HG02623 (cell line): Measurements from ENCODE around the gene PTP4A2.
"Not testable (repeated sequence)": the region's sequence is repeated elsewhere in the genome, so short reads cannot be mapped to it uniquely, and the experiment has no call there.

Source experiments
- ATAC-seq: cut with Tn5 transposase; IDR thresholded peaks from one replicate; pipeline ENCODE4 v1.9.1; 2021; ENCODE audit warnings: moderate library complexity; ENCODE audit not compliant: unreplicated experiment

Gene PTP4A2

DNA sequence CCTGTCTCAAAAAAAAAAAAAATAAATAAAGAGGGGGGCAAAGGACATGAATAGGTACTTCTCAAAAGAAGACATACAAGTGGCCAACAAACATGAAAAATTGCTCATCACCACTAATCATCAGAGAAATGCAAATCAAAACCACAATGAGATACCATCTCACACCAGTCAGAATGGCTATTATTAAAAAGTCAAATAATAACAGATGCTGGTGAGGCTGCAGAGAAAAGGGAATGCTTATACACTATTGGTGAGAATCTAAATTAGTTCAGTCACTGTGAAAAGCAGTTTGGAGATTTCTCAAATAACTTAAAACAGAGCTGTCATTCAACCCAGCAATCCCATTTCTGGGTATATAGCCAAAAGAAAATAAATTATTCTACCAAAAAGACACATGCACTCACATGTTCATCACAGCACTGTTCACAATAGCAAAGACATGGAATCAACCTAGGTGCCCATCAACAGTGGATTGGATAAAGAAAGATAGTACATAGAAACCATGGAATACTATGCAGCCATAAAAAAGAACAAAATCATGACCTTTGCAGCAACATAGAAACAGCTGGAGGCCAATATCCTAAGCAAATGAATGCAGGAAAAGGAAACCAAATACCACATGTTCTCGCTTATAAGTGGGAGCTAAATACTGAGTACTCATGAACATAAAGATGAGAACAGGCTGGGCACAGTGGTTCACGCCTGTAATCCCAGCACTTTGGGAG is 42.5 kb downstream of the PTP4A2 start:
- ATAC-seq, result not testable (repeated sequence)

- ATAC-seq, result no peak
Measured at GRCh38 chr1:31891280-31891679, 46.9 kb downstream of the PTP4A2 start.

DNA sequence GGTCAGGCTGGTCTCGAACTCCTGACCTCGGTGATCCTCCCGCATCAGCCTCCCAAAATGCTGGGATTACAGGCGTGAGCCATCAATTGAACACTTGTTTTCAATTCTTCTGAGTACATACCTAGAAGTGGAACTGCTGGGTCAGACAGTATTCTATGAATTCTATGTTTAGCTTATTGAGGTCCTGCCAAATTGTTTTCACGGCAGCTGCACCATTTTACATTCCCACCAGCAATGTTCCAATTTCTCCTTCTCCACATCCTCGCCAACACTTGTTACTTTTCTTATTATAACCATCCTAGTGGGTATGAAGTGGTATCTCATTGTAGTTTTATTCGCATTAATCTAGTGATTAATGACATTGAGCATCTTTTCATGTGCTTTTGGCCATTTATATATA is 49.9 kb downstream of the PTP4A2 start:
- no peak for ATAC-seq

DNA sequence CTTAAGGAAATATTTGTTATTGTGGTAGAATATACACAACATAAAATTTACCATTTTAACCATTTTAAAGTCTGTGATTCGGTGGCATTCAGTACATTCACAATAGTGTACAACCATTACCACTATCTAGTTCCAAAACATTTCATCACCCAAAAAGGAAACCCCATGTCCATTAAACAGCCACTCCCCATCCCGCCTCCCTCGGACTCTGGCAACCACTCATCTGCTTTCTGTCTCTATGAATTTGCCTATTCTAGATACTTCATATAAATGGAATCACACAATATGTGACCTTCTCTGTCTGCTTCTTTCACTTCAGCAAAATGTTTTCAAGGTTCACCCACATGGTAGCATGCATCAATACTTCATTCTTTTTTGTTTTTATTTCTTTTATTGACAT is 51.3 kb downstream of the PTP4A2 start:
- ATAC-seq, result no peak

- ATAC-seq, result no peak
Measured at GRCh38 chr1:31885851-31886250, 52.3 kb downstream of the PTP4A2 start.

GRCh38 chr1:31883357-31883942 is 54.7 kb downstream of the PTP4A2 start:
- no peak for ATAC-seq

DNA sequence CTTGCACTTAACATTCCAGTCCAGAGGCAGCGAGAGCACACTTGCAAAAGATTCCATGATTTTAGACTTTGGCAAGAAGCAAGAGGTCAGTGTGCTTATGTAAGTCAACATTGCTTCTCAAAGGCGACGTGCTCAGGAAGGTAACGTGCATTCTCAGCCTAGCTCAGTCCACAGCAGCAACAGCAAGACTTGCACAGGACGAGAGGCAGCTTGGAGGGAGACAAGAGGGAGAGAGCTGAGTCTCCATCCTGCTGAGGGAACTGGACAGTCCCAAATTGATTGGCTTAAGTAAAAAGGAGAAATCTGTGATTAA is 56.5 kb downstream of the PTP4A2 start:
- ATAC-seq, result no peak

GRCh38 chr1:31880957-31881687 is 57.0 kb downstream of the PTP4A2 start:
- ATAC-seq, result no peak

- no peak for ATAC-seq
Measured at GRCh38 chr1:31879981-31880608, 58.1 kb downstream of the PTP4A2 start.

- no peak for ATAC-seq
Measured at GRCh38 chr1:31878058-31878457, 60.1 kb downstream of the PTP4A2 start.

DNA sequence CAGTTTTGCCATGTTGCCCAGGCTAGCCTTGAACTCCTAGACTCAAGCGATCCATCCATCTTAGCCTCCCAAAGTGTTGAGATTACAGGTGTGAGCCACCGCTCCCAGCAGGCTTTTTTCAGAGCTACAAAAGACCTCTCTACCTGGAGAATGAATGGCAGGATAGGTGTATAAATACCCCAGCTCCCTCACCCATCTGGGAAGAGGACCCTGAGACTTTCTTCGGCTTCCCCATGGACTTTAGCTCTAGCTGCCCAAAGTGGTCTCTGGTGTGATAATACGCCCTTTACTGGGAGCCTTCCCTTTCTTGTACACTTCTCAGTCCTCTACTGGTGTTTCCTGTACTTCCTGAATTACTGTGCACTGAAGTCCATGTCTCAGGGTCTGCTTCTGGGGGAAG is 60.6 kb downstream of the PTP4A2 start:
- ATAC-seq, result no peak

GRCh38 chr1:31875636-31876236 is 62.4 kb downstream of the PTP4A2 start:
- no peak for ATAC-seq

DNA sequence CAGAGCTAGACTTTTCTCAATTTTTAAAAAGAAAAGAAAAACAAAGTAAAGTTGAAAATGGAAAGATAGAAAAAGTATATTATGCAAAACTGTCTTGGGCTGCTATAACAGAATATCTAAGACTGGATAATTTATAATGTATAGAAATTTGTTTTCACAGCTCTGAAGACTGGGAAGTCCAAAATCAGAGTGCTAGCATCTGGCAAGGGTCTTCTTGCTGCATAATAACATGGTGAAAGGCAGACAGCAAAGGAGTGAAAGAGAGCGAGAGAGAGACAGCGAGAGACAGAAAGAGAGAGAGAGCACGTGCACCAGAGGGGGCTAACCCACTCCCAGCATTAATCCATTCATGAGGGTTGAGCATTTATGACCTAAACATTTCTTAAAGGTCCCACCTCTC is 63.2 kb downstream of the PTP4A2 start:
- no peak for ATAC-seq

DNA sequence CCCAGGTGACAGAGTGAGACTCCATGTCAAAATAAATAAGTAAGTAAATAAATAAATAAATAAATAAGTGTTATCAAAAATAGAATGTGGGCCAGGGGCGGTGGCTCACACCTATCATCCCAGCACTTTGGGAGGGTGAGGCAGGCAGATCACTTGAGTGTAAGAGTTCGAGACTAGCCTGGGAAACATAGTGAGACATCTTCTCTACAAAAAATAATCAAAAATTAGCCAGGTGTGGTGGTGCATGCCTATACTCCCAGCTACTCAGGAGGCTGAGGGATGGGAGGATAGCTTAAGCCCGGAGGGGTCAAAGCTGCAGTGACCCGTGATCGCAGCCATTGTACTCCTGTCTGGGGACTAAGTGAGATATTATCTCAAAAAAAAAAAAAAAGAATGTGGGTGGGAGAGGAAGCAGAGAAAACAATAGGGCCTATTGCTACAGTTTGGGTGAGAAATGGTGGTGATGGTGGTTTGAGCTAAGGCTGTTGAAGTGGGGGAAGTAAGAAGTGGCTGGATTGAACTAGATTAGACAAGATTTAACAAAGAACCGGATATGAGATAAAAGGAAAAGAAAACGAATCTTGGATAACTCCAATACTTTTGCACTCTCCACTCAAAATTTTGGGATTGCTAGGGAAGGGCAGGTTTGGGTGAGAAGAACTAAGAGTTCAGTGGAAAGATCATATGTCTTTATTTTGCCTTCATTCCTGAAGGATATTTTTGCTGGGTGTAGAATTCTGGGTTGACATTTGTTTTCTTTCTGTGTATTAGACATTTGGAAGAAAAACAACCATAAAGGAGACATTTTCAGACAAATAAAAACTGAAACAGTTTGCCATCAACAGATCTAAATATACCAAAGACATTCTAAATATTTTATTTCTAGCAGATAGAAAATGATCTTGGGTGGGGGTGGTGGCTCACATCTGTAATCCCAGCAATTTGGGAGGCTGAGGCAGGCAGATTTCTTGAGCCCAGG is 65.2 kb downstream of the PTP4A2 start:
- ATAC-seq, result no peak

DNA sequence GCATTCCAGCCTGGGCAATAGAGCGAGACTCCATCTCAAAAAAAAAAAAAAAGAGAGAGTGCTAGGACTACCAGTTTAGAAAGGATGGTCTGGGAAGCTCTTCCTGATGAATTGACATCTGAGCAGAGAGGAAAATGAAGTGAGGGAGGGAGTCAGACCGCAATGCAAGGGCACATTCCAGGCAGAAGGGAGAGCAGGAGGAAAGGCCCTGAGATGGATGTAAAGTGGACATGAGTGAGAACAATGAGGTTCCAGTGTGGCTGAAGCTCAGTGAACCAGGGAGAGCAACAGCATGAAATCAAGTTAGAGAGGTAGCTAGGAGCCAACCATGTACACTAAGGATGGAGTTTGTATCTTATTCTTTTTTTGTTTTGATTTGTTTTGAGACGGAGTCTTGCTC is 66.5 kb downstream of the PTP4A2 start:
- no peak for ATAC-seq

DNA sequence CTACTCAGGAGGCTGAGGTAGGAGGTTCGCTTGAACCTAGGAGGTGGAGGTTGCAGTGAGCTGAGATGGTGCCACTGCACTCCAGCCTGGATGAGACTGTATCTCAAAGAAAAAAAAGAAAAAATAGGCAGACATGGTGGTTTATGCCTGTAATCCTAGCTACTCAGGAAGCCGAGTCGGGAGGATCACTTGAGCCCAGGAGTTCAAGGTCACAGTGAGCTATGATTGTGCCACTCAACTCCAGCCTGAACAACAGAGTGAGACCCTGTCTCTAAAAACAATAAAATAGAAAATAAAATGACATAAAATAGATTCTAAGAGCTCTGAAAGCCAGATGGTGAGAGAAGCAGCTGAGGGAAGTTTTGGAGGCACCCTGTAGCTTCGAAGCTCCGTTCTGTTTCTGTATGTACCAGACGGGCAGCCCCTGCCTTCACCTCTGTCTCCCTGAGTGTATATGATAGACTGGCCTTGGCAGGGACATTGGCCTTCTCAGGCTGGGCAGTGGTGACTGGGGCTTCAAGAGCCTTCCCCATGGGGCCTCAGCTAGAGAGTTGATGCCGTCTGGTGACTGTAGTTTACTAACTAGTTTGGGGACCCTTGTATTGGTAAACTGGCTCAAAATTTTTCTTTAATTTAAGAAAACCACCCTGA is 68.0 kb downstream of the PTP4A2 start:
- ATAC-seq, result no peak

GRCh38 chr1:31869449-31869848 is 68.7 kb downstream of the PTP4A2 start:
- no peak for ATAC-seq

GRCh38 chr1:31868862-31869261 is 69.3 kb downstream of the PTP4A2 start:
- ATAC-seq, result no peak

DNA sequence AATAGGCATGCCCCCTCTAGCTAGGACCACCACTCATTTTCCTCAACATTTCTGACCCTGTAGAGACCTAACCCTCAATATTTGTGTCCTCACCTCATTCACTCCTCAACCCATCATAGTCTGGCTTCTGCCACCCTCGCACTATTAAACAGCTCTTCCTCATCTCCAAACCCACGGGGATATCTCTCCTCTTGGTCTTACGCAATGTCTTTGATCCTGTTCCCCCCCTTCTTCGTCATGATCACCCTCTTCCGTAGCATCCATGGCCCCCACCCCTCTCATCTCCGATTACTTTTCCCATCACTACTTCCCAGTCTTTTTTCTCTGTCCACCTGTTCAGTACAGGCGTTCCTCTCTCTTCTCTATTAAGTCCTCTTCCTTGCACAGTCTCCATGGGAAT is 70.6 kb downstream of the PTP4A2 start:
- ATAC-seq, result no peak
